Lower leg skin (tissue), 3 donors: Measurements from ENCODE around the gene FAM217B.

Source experiments
- POLR2A ChIP-seq, 2 donors: fragments of 450-650 bp; IDR thresholded peaks; one replicate each; pipeline ENCODE4 v1.6.1; 2016 to 2017; ENCODE audit warnings: antibody characterized with exemption in 2 of 2, mild to moderate bottlenecking in 1 of 2, moderate library complexity in 1 of 2
- TF ChIP-seq, protein P1 (sequence below), 3 donors: fragments of 450-650 bp; IDR thresholded peaks; one replicate each; pipeline ENCODE4 v1.5.1; 2016; ENCODE audit warnings: antibody characterized with exemption in 3 of 3, mild to moderate bottlenecking in 3 of 3, moderate library complexity in 2 of 3

DNA sequence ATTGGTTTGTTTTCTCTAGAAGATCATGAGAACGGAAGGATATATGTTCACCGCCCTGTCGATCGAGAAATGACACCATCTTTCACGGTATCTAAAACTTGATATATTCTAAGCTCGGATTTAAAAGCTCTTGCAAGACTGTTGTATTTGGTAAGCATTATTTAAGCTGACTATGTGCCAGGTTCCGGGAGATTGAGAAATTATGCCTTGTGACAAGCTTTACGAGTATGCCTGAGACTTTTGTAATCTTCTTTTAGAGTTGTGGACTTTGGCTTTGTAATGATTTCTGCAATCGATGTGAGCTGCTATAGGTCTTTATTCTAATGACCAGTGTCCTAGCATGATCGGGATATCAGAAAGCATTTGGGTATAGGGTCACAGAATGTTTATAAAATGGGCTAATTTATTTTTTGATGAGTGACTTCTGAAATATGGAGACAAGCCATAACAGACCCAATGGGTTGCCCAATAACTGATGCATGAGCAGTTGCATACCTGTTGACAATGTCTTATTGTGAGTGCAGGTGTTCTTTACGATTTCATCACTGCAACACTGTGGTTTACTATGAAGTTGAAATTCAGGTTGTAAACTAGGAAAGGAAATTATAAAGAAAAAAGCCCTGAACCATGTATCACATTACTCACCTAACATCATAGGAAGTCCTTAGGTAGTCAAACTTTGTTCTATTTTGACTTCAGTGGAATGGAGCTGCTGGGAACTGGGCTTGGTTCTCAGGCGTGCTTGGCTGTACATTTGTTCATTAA lies 32.0 kb downstream of the FAM217B start:
- TF ChIP-seq, protein P1, sequence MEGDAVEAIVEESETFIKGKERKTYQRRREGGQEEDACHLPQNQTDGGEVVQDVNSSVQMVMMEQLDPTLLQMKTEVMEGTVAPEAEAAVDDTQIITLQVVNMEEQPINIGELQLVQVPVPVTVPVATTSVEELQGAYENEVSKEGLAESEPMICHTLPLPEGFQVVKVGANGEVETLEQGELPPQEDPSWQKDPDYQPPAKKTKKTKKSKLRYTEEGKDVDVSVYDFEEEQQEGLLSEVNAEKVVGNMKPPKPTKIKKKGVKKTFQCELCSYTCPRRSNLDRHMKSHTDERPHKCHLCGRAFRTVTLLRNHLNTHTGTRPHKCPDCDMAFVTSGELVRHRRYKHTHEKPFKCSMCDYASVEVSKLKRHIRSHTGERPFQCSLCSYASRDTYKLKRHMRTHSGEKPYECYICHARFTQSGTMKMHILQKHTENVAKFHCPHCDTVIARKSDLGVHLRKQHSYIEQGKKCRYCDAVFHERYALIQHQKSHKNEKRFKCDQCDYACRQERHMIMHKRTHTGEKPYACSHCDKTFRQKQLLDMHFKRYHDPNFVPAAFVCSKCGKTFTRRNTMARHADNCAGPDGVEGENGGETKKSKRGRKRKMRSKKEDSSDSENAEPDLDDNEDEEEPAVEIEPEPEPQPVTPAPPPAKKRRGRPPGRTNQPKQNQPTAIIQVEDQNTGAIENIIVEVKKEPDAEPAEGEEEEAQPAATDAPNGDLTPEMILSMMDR (IDR thresholded peaks at IDR 0.05): no peak
- TF ChIP-seq POLR2A (IDR thresholded peaks at IDR 0.05): no peak
